ENCODE measurements around the gene DDX6.
"Not testable (repeated sequence)": the region's sequence is repeated elsewhere in the genome, so short reads cannot be mapped to it uniquely, and the experiment has no call there.

The DDX6 gene, protein sequence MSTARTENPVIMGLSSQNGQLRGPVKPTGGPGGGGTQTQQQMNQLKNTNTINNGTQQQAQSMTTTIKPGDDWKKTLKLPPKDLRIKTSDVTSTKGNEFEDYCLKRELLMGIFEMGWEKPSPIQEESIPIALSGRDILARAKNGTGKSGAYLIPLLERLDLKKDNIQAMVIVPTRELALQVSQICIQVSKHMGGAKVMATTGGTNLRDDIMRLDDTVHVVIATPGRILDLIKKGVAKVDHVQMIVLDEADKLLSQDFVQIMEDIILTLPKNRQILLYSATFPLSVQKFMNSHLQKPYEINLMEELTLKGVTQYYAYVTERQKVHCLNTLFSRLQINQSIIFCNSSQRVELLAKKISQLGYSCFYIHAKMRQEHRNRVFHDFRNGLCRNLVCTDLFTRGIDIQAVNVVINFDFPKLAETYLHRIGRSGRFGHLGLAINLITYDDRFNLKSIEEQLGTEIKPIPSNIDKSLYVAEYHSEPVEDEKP

DNA sequence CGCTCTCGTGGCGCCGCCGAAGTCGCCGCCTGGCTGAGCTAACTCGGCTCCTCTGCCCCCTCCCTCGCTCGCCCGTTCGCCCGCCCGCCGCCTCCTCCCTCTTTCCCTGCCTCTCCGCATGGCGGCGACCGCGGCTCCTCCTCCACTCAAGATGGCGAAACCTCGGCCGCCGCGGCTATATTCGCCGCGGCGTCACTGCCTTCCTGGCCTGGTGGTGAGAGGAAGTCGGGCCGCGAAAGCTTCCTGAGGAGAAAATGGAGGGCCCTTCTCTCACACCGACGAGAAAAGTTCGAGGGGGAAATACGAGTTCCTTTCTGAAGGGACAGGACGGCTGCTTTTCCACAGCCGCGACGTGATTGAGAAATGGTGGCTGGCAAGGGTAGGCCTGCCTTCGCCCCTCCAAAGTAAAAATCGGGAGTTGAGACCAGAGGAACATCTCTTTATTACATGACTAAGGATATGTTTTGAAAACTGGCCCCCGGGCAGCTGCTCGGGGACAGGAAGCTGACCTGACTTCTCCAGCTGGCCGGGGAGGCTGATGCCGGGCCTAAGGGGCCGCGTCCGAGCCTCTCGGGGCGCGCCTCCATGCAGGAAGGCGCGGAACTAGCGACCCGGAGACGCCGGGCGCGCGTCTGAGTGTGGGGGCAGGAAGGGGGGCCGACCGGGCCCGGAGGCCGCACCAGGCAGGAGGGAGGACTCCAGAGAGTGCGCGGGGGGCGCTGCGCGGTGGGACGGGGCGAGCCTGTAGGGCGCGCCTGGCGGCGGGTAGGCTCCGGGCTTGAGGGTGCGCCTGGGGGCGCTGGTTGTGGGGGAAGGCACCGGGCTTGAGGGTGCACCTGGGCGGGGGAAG, at the start of gene DDX6:
Gene DDX6, minus strand, starts transcription at position 54 of the 850 bp plus-strand sequence. CDS start 4,913 bp downstream, outside the sequence.
- peak within 1 kb of the TSS; percentile 91 to 94 for H3K4me3 ChIP-seq (ENCODE audit: low read length in 2 of 2)
- no peaks in the 10 kb centered on the region for H3K9me3 ChIP-seq (ENCODE audit: control insufficient read depth in 2 of 2, low read length in 2 of 2)
- peak within 1 kb of the TSS; percentile 99 for H3K27ac ChIP-seq (ENCODE audit: low read length)
- H3K4me1 ChIP-seq (ENCODE audit: control insufficient read depth, insufficient read depth, low read length): peaks cover 16% of the 10 kb centered on the region
- no peaks in the 10 kb centered on the region for H3K27me3 ChIP-seq (ENCODE audit: control insufficient read depth in 1 of 2, insufficient read depth in 2 of 2, low read length in 2 of 2)
- H3K9ac ChIP-seq (ENCODE audit: low read length in 2 of 2): peak within 1 kb of the TSS; percentile 99 to 100
- no peaks in the 10 kb centered on the region for H3K36me3 ChIP-seq (ENCODE audit: control insufficient read depth in 2 of 2, insufficient read depth in 2 of 2, low read length in 2 of 2)

DNA sequence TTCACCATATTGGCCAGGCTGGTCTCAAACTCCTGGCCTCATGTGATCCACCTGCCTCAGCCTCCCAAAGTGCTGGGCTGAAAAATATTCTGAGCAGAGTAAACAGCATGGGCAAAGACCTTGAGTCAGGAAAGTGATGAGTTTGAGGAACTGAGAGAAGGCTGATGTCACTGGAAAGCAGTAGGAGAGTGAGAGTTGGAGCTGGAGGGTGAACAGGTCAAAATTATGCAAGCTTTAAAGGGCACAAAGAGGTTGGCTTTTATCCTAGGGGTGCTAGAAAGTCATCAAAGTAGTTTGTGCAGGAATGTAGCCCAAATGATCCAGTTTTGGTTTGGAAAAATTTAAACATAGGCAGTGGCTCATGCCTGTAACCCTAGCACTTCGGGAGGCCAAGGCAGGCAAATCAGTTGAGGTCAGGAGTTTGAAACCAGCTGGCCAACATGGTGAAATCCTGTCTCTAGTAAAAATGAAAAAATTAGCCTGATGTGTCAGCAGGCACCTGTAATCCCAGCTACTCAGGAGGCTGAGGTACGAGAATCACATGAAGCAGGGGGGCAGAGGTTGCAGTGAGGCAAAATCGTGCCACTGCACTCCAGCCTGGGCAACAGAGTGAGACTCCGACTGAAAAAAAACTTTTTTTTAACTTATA, 48.1 kb upstream of the DDX6 start:
- no peaks in the 10 kb centered on the region for H3K27me3 ChIP-seq (ENCODE audit: control insufficient read depth in 1 of 2, insufficient read depth in 2 of 2, low read length in 2 of 2)
- H3K9me3 ChIP-seq (ENCODE audit: control insufficient read depth in 2 of 2, low read length in 2 of 2): no peaks in the 10 kb centered on the region
- H3K27ac ChIP-seq (ENCODE audit: low read length): no peak overlapping the region
- H3K4me3 ChIP-seq (ENCODE audit: low read length in 2 of 2): no peak overlapping the region
- peaks cover 6% of the 10 kb centered on the region for H3K4me1 ChIP-seq (ENCODE audit: control insufficient read depth, insufficient read depth, low read length)
- H3K9ac ChIP-seq (ENCODE audit: low read length in 2 of 2): no peak overlapping the region
- H3K36me3 ChIP-seq (ENCODE audit: control insufficient read depth in 2 of 2, insufficient read depth in 2 of 2, low read length in 2 of 2): no peaks in the 10 kb centered on the region

DNA sequence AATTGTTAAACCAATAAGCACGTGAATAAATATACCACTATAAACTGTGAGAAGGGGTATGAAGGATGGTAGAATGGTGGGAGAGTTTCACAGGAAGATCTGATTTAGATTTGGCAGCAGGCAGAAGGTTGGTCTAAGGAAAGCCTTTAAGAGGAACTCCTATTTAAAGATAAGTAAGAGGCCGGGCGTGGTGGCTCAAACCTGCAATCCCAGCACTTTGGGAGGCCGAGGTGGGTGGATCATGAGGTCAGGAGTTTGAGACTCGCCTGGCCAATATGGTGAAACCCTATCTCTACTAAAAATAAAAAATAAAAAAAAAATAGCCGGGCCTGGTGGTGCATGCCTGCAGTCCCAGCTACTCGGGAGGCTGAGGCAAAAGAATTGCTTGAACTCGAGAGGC, 46.9 kb upstream of the DDX6 start:
- no peak overlapping the region for H3K9ac ChIP-seq (ENCODE audit: low read length in 2 of 2)

DNA sequence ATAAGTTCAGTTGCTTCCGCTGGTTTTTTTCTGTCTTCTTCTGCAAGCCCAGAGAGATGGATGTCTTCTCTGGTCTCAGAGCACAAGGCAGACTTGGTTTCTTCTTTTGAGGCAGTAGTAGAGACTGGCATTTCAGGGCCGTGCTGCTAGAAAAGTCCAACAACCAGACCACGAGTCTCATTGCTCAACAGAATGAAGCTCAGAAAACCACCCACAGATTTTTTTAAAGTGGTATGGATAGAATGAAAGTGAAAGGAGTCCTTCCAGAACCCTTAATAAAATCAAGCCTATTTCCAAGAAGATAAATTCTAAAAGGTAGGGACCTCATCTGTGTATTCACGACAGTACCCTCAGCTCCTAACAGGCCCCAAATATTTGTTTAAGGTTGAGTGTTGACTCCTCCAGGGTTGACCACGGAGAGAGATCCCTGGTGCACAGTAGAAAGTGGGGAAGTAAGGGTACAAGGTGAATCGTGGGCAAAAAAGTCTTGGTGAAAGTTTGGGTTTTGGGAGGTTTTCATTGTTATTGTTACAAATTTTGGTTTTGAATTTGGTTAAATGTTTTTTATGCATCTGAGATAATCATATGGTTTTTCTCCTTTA, 43.6 kb upstream of the DDX6 start:
- Histone ChIP-seq H3K9ac (ENCODE audit: low read length in 2 of 2) (no peak overlapping the region), H3K9me3 (ENCODE audit: control insufficient read depth in 2 of 2, low read length in 2 of 2) (no peaks in the 10 kb centered on the region), H3K4me3 (ENCODE audit: low read length in 2 of 2) (no peak overlapping the region)

More for the DNA sequence above, 46.9 kb upstream of the DDX6 start:
- no peak overlapping the region for H3K4me3 ChIP-seq (ENCODE audit: low read length in 2 of 2)
- H3K27ac ChIP-seq (ENCODE audit: low read length): no peak overlapping the region
- no peaks in the 10 kb centered on the region for H3K9me3 ChIP-seq (ENCODE audit: control insufficient read depth in 2 of 2, low read length in 2 of 2)
- H3K4me1 ChIP-seq (ENCODE audit: control insufficient read depth, insufficient read depth, low read length): peaks cover 5% of the 10 kb centered on the region
- H3K27me3 ChIP-seq (ENCODE audit: control insufficient read depth in 1 of 2, insufficient read depth in 2 of 2, low read length in 2 of 2): no peaks in the 10 kb centered on the region
- H3K36me3 ChIP-seq (ENCODE audit: control insufficient read depth in 2 of 2, insufficient read depth in 2 of 2, low read length in 2 of 2): no peaks in the 10 kb centered on the region

DNA sequence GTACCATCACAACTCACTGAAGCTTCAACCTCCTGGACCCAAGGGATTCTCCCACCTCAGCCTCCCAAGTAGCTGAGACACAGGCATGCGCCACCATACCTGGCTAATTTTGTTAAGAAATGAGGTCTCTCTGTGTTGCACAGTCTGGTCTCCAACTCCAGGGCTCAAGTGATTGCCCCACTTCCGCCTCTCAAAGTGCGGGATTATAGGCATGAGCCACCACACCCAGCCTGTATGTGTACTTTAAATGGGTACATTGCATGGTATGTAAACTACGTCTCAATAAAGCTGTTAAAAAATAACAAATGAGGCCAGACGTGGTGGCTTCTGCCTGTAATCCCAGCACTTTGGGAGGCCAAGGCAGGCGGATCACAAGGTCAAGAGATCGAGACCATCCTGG, 36.2 kb upstream of the DDX6 start:
- Histone ChIP-seq H3K9ac (ENCODE audit: low read length in 2 of 2) (no peak overlapping the region), H3K4me1 (ENCODE audit: control insufficient read depth, insufficient read depth, low read length) (no peaks in the 10 kb centered on the region), H3K9me3 (ENCODE audit: control insufficient read depth in 2 of 2, low read length in 2 of 2) (no peaks in the 10 kb centered on the region), H3K27me3 (ENCODE audit: control insufficient read depth in 1 of 2, insufficient read depth in 2 of 2, low read length in 2 of 2) (no peaks in the 10 kb centered on the region), H3K4me3 (ENCODE audit: low read length in 2 of 2) (no peak overlapping the region), H3K36me3 (ENCODE audit: control insufficient read depth in 2 of 2, insufficient read depth in 2 of 2, low read length in 2 of 2) (no peaks in the 10 kb centered on the region), H3K27ac (ENCODE audit: low read length) (no peak overlapping the region)

More for the DNA sequence above, 43.6 kb upstream of the DDX6 start:
- H3K4me1 ChIP-seq (ENCODE audit: control insufficient read depth, insufficient read depth, low read length): no peaks in the 10 kb centered on the region
- H3K36me3 ChIP-seq (ENCODE audit: control insufficient read depth in 2 of 2, insufficient read depth in 2 of 2, low read length in 2 of 2): no peaks in the 10 kb centered on the region
- no peaks in the 10 kb centered on the region for H3K27me3 ChIP-seq (ENCODE audit: control insufficient read depth in 1 of 2, insufficient read depth in 2 of 2, low read length in 2 of 2)
- H3K27ac ChIP-seq (ENCODE audit: low read length): no peak overlapping the region

DNA sequence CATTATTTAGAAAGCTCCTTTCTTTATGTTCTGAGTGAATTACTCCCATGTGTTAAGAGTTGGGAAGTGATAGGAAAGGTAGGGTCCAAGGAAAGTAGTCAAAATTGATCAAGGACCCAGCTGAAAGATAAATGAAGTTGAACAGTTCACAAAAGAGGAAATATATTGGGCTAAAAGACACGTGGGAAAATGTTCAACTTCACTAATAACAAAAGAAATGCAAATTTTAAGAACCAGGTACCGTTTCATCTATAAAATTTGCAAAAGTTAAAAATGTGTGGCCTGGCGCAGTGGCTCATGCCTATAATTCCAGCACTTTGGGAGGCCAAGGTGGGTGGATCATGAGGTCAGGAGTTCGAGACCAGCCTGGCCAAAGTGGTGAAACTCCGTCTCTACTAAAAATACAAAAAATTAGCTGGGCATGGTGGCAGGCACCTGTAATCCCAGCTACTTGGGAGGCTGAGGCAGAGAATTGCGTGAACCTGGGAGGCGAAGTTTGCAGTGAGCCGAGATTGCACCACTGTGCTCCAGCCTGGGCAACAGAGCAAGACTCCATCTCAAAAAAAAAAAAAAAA, 32.1 kb upstream of the DDX6 start:
- H3K27ac ChIP-seq (ENCODE audit: low read length); H3K36me3 ChIP-seq (ENCODE audit: control insufficient read depth in 2 of 2, insufficient read depth in 2 of 2, low read length in 2 of 2); H3K9ac ChIP-seq (ENCODE audit: low read length in 2 of 2); H3K27me3 ChIP-seq (ENCODE audit: control insufficient read depth in 1 of 2, insufficient read depth in 2 of 2, low read length in 2 of 2); H3K9me3 ChIP-seq (ENCODE audit: control insufficient read depth in 2 of 2, low read length in 2 of 2); H3K4me3 ChIP-seq (ENCODE audit: low read length in 2 of 2); H3K4me1 ChIP-seq (ENCODE audit: control insufficient read depth, insufficient read depth, low read length): not testable (repeated sequence)

DNA sequence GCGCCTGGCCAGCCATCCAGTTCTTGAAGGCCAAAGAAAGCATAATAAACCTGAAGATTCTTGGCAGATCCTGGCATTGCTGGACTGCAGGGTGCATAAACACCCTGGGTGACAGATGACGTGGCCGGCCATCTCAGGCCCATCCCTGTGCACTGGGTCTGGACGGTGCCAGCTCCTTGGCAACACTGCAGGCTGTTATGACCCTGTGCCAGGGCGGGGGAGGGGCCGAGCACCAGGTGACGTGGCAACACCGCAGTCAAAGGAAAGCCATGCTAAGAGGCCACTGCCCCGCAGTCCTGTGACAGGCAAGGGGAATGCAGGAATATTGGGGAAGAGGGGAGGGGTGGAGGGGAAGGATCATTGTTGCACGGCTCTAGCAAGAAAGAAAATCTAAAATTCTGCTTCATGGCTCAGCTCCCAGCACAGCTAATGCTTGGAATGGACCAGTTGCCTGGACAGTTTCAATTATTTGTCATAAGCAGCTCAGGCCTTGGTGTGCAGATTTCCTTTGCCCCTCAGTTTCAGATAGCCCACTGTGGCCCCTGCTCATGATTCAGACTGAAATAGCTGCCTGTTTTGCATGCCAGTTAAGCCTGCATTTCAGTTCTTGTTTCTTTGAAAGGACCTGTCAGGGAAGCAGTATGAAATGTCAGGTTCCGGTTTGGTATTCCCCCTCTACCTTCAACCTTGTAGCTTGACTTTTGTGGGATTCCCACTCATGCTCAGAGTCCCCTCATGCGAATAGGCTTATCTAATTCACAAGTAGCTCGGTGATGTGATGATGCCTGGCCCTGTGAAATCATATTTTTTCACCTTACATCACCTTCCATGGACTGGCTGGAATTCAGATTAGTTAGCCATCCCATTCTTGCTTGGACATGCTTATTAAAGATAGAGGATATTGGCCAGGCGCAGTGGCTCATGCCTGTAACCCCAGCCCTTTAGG, 29.7 kb upstream of the DDX6 start:
- Histone ChIP-seq H3K9ac (ENCODE audit: low read length in 2 of 2) (peak overlapping the region in 1 of 2 donors; percentile 6), H3K27me3 (ENCODE audit: control insufficient read depth in 1 of 2, insufficient read depth in 2 of 2, low read length in 2 of 2) (no peaks in the 10 kb centered on the region), H3K4me3 (ENCODE audit: low read length in 2 of 2) (peak overlapping the region in 1 of 2 donors; percentile 8), H3K4me1 (ENCODE audit: control insufficient read depth, insufficient read depth, low read length) (peaks cover 9% of the 10 kb centered on the region), H3K9me3 (ENCODE audit: control insufficient read depth in 2 of 2, low read length in 2 of 2) (no peaks in the 10 kb centered on the region), H3K36me3 (ENCODE audit: control insufficient read depth in 2 of 2, insufficient read depth in 2 of 2, low read length in 2 of 2) (no peaks in the 10 kb centered on the region), H3K27ac (ENCODE audit: low read length) (peak overlapping the region; percentile 83)

DNA sequence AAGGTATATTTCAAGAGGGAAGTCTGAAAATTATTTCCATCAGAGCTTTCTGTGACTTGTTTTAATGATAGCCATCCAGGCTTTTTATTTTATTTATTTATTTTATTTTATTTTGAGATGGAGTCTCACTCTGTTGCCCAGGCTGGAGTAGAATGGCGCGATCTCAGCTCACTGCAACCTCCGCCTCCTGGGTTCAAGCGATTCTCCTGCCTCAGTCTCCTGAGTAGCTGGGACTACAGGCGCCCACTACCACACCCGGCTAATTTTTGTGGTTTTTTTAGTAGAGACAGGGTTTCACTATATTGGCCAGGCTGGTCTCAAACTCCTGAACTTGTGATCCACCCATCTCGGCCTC, 29.0 kb upstream of the DDX6 start:
- not testable (repeated sequence) for H3K4me1 ChIP-seq (ENCODE audit: control insufficient read depth, insufficient read depth, low read length); H3K27me3 ChIP-seq (ENCODE audit: control insufficient read depth in 1 of 2, insufficient read depth in 2 of 2, low read length in 2 of 2); H3K36me3 ChIP-seq (ENCODE audit: control insufficient read depth in 2 of 2, insufficient read depth in 2 of 2, low read length in 2 of 2); H3K9ac ChIP-seq (ENCODE audit: low read length in 2 of 2); H3K9me3 ChIP-seq (ENCODE audit: control insufficient read depth in 2 of 2, low read length in 2 of 2)
- peak overlapping the region; percentile 83 for H3K27ac ChIP-seq (ENCODE audit: low read length)
- peak overlapping the region in 1 of 2 donors; percentile 8 for H3K4me3 ChIP-seq (ENCODE audit: low read length in 2 of 2)

DNA sequence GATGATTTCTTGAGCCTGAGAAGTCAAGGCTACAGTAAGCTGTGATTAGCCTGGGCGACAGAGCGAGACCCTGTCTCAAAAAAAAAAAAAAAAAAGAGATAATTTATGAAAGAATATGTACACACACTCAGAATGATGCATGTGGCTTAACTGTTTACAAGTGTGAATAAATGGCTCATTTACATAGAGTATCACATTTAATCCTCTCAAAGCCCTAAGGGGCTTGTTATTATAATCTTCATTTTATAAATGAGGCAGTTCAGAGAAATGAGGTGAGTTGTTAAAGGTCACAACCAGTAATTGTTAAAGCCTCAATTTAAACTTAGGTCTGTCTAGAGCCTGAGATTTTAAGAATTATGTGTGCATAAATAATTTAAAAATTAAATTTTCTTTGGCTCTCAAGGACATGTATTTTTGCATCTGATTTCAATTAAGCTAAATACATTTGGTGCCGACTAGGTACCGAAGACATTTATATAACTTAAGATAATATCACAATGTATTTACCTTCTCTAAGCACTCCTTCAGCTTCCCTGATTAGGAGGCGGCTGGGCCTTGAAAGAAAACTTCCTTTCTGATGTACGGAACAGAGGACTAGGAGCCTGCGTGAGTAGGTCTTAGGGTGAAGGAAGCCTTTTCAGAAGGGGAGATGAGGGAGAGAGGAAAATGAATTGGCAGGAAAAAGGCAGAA, 28.5 kb upstream of the DDX6 start:
- no peaks in the 10 kb centered on the region for H3K36me3 ChIP-seq (ENCODE audit: control insufficient read depth in 2 of 2, insufficient read depth in 2 of 2, low read length in 2 of 2)
- H3K4me3 ChIP-seq (ENCODE audit: low read length in 2 of 2): no peak overlapping the region
- H3K4me1 ChIP-seq (ENCODE audit: control insufficient read depth, insufficient read depth, low read length): peaks cover 9% of the 10 kb centered on the region
- no peak overlapping the region for H3K27ac ChIP-seq (ENCODE audit: low read length)
- no peak overlapping the region for H3K9ac ChIP-seq (ENCODE audit: low read length in 2 of 2)
- no peaks in the 10 kb centered on the region for H3K9me3 ChIP-seq (ENCODE audit: control insufficient read depth in 2 of 2, low read length in 2 of 2)
- H3K27me3 ChIP-seq (ENCODE audit: control insufficient read depth in 1 of 2, insufficient read depth in 2 of 2, low read length in 2 of 2): no peaks in the 10 kb centered on the region

Data from stomach smooth muscle (tissue), 2 donors.